ENCODE results near the gene DSCAML1.
A peak's percentile ranks its signal among the peaks of the same experiment; 100 is the strongest.

Gene DSCAML1

GRCh38 chr11:117747892-117748291 lies 49.1 kb downstream of the DSCAML1 start:
- Histone ChIP-seq H3K4me3 (ENCODE audit: low read length in 2 of 2) (no peak overlapping the region), H3K27ac (replicated peaks; ENCODE audit: low read length) (no peak overlapping the region), H4K91ac (ENCODE audit: low read depth, low read length, poor library complexity) (no peak overlapping the region), H3K23ac (ENCODE audit: low read depth, low read length, poor library complexity) (no peak overlapping the region), H2BK5ac (ENCODE audit: low read length) (no peak overlapping the region), H3K18ac (ENCODE audit: low read length) (no peak overlapping the region), H3K4me2 (ENCODE audit: insufficient read depth, low read length, poor library complexity, severe bottlenecking) (no peak overlapping the region), H3K79me1 (ENCODE audit: low read depth, low read length) (no peaks in the 10 kb centered on the region), H3K27me3 (ENCODE audit: control insufficient read depth in 3 of 3, insufficient read depth in 3 of 3, low read depth in 1 of 3, low read length in 3 of 3) (peaks cover 0 to 23% (median 0%) of the 10 kb centered on the region in 3 experiments), H3K36me3 (replicated peaks in 1 of 2; ENCODE audit: control insufficient read depth in 2 of 2, insufficient read depth in 2 of 2, low read length in 2 of 2) (no peaks in the 10 kb centered on the region), H3K4ac (ENCODE audit: low read length) (no peak overlapping the region), H3K9me3 (replicated peaks in 1 of 2; ENCODE audit: control insufficient read depth in 2 of 2, insufficient read depth in 1 of 2, low read depth in 1 of 2, low read length in 2 of 2) (no peaks in the 10 kb centered on the region), H3K9ac (ENCODE audit: low read depth, low read length, poor library complexity) (no peak overlapping the region), H3K4me1 (ENCODE audit: control insufficient read depth in 2 of 2, insufficient read depth in 1 of 2, low read depth in 1 of 2, low read length in 2 of 2) (peaks cover 0 to 15% of the 10 kb centered on the region in 2 donors), H3K14ac (ENCODE audit: low read length) (no peak overlapping the region), H2BK12ac (ENCODE audit: low read length) (no peak overlapping the region), H2AFZ (ENCODE audit: low read length) (no peak overlapping the region), H2BK120ac (ENCODE audit: low read depth, low read length) (no peak overlapping the region), H4K8ac (ENCODE audit: low read depth, low read length) (no peak overlapping the region), H2BK15ac (ENCODE audit: low read length) (no peak overlapping the region), H2AK5ac (ENCODE audit: low read depth, low read length) (no peak overlapping the region)
- DNase-seq (ENCODE audit: low spot score), result no peak
- no CpG with 5 or more reads among the region's 3 CpGs for WGBS, 2 donors (ENCODE audit: extremely low coverage in 2 of 2, insufficient read length in 2 of 2, insufficient replicate concordance in 1 of 2)

- Histone ChIP-seq H3K4ac (ENCODE audit: low read length) (no peak overlapping the region), H3K14ac (ENCODE audit: low read length) (peak overlapping the region; percentile 1), H3K4me2 (ENCODE audit: insufficient read depth, low read length, poor library complexity, severe bottlenecking) (no peak overlapping the region), H3K4me1 (ENCODE audit: control insufficient read depth in 2 of 2, insufficient read depth in 1 of 2, low read depth in 1 of 2, low read length in 2 of 2) (peaks cover 0 to 9% of the 10 kb centered on the region in 2 donors), H3K23ac (ENCODE audit: low read depth, low read length, poor library complexity) (no peak overlapping the region), H2AK5ac (ENCODE audit: low read depth, low read length) (no peak overlapping the region), H3K36me3 (replicated peaks in 1 of 2; ENCODE audit: control insufficient read depth in 2 of 2, insufficient read depth in 2 of 2, low read length in 2 of 2) (no peaks in the 10 kb centered on the region), H4K8ac (ENCODE audit: low read depth, low read length) (no peak overlapping the region), H2AFZ (ENCODE audit: low read length) (no peak overlapping the region), H3K9me3 (replicated peaks in 1 of 2; ENCODE audit: control insufficient read depth in 2 of 2, insufficient read depth in 1 of 2, low read depth in 1 of 2, low read length in 2 of 2) (no peaks in the 10 kb centered on the region), H3K79me1 (ENCODE audit: low read depth, low read length) (no peaks in the 10 kb centered on the region), H3K27ac (replicated peaks; ENCODE audit: low read length) (no peak overlapping the region), H3K18ac (ENCODE audit: low read length) (no peak overlapping the region), H2BK12ac (ENCODE audit: low read length) (no peak overlapping the region), H3K27me3 (ENCODE audit: control insufficient read depth in 3 of 3, insufficient read depth in 3 of 3, low read depth in 1 of 3, low read length in 3 of 3) (peaks cover 0 to 11% (median 0%) of the 10 kb centered on the region in 3 experiments), H3K4me3 (ENCODE audit: low read length in 2 of 2) (no peak overlapping the region), H2BK15ac (ENCODE audit: low read length) (no peak overlapping the region), H3K9ac (ENCODE audit: low read depth, low read length, poor library complexity) (no peak overlapping the region), H2BK120ac (ENCODE audit: low read depth, low read length) (no peak overlapping the region), H2BK5ac (ENCODE audit: low read length) (no peak overlapping the region), H4K91ac (ENCODE audit: low read depth, low read length, poor library complexity) (no peak overlapping the region)
- no CpG with 5 or more reads among the region's 7 CpGs for WGBS, 2 donors (ENCODE audit: extremely low coverage in 2 of 2, insufficient read length in 2 of 2, insufficient replicate concordance in 1 of 2)
- DNase-seq (ENCODE audit: low spot score), result no peak
Measured at GRCh38 chr11:117745346-117745745, 51.7 kb downstream of the DSCAML1 start.

- Histone ChIP-seq H4K8ac (ENCODE audit: low read depth, low read length) (no peak overlapping the region), H3K9me3 (replicated peaks in 1 of 2; ENCODE audit: control insufficient read depth in 2 of 2, insufficient read depth in 1 of 2, low read depth in 1 of 2, low read length in 2 of 2) (no peaks in the 10 kb centered on the region), H3K36me3 (replicated peaks in 1 of 2; ENCODE audit: control insufficient read depth in 2 of 2, insufficient read depth in 2 of 2, low read length in 2 of 2) (no peaks in the 10 kb centered on the region), H3K18ac (ENCODE audit: low read length) (peak overlapping the region; percentile 45), H3K14ac (ENCODE audit: low read length) (no peak overlapping the region), H3K79me1 (ENCODE audit: low read depth, low read length) (no peaks in the 10 kb centered on the region), H3K4ac (ENCODE audit: low read length) (no peak overlapping the region), H2BK5ac (ENCODE audit: low read length) (no peak overlapping the region), H3K4me3 (ENCODE audit: low read length in 2 of 2) (no peak overlapping the region), H3K9ac (ENCODE audit: low read depth, low read length, poor library complexity) (peak overlapping the region; percentile 1), H3K23ac (ENCODE audit: low read depth, low read length, poor library complexity) (no peak overlapping the region), H3K27me3 (ENCODE audit: control insufficient read depth in 3 of 3, insufficient read depth in 3 of 3, low read depth in 1 of 3, low read length in 3 of 3) (peaks cover 0 to 6% (median 0%) of the 10 kb centered on the region in 3 experiments), H2AFZ (ENCODE audit: low read length) (no peak overlapping the region), H3K4me2 (ENCODE audit: insufficient read depth, low read length, poor library complexity, severe bottlenecking) (no peak overlapping the region), H2BK12ac (ENCODE audit: low read length) (no peak overlapping the region), H3K27ac (replicated peaks; ENCODE audit: low read length) (no peak overlapping the region), H2BK15ac (ENCODE audit: low read length) (no peak overlapping the region), H4K91ac (ENCODE audit: low read depth, low read length, poor library complexity) (no peak overlapping the region), H2AK5ac (ENCODE audit: low read depth, low read length) (peak overlapping the region; percentile 3), H3K4me1 (ENCODE audit: control insufficient read depth in 2 of 2, insufficient read depth in 1 of 2, low read depth in 1 of 2, low read length in 2 of 2) (peaks cover 0 to 9% of the 10 kb centered on the region in 2 donors), H2BK120ac (ENCODE audit: low read depth, low read length) (no peak overlapping the region)
- no CpG with 5 or more reads among the region's 11 CpGs for WGBS, 2 donors (ENCODE audit: extremely low coverage in 2 of 2, insufficient read length in 2 of 2, insufficient replicate concordance in 1 of 2)
- DNase-seq (ENCODE audit: low spot score), result no peak
Measured at GRCh38 chr11:117744471-117745150, 52.4 kb downstream of the DSCAML1 start.

- Histone ChIP-seq H2BK5ac (ENCODE audit: low read length) (no peak overlapping the region), H3K27ac (replicated peaks; ENCODE audit: low read length) (no peak overlapping the region), H3K9me3 (replicated peaks in 1 of 2; ENCODE audit: control insufficient read depth in 2 of 2, insufficient read depth in 1 of 2, low read depth in 1 of 2, low read length in 2 of 2) (no peaks in the 10 kb centered on the region), H3K36me3 (replicated peaks in 1 of 2; ENCODE audit: control insufficient read depth in 2 of 2, insufficient read depth in 2 of 2, low read length in 2 of 2) (no peaks in the 10 kb centered on the region), H3K4me3 (ENCODE audit: low read length in 2 of 2) (no peak overlapping the region), H3K23ac (ENCODE audit: low read depth, low read length, poor library complexity) (no peak overlapping the region), H2AFZ (ENCODE audit: low read length) (no peak overlapping the region), H3K9ac (ENCODE audit: low read depth, low read length, poor library complexity) (no peak overlapping the region), H3K79me1 (ENCODE audit: low read depth, low read length) (no peaks in the 10 kb centered on the region), H2AK5ac (ENCODE audit: low read depth, low read length) (no peak overlapping the region), H2BK120ac (ENCODE audit: low read depth, low read length) (no peak overlapping the region), H4K8ac (ENCODE audit: low read depth, low read length) (no peak overlapping the region), H2BK15ac (ENCODE audit: low read length) (peak overlapping the region; percentile 91), H3K27me3 (ENCODE audit: control insufficient read depth in 3 of 3, insufficient read depth in 3 of 3, low read depth in 1 of 3, low read length in 3 of 3) (no peaks in the 10 kb centered on the region), H3K4me2 (ENCODE audit: insufficient read depth, low read length, poor library complexity, severe bottlenecking) (no peak overlapping the region), H3K18ac (ENCODE audit: low read length) (peak overlapping the region; percentile 24), H2BK12ac (ENCODE audit: low read length) (no peak overlapping the region), H3K4me1 (ENCODE audit: control insufficient read depth in 2 of 2, insufficient read depth in 1 of 2, low read depth in 1 of 2, low read length in 2 of 2) (peaks cover 0 to 9% of the 10 kb centered on the region in 2 donors), H3K14ac (ENCODE audit: low read length) (no peak overlapping the region), H3K4ac (ENCODE audit: low read length) (no peak overlapping the region), H4K91ac (ENCODE audit: low read depth, low read length, poor library complexity) (no peak overlapping the region)
- WGBS, 2 donors (ENCODE audit: extremely low coverage in 2 of 2, insufficient read length in 2 of 2, insufficient replicate concordance in 1 of 2), result no CpG with 5 or more reads among the region's 9 CpGs
- DNase-seq (ENCODE audit: low spot score), result no peak
Measured at GRCh38 chr11:117743121-117743815, 53.7 kb downstream of the DSCAML1 start.
